H9 (cell line): Measurements from ENCODE around the gene CYP2U1. TPM values are rescaled to one million over a fixed set of nuclear protein-coding genes. Genes with fewer than 3 reads are reported as not detected.
A peak's percentile ranks its signal among the peaks of the same experiment; 100 is the strongest.

Source experiments
- DNase-seq: peaks from one replicate; pipeline ENCODE4 v3.0.0-alpha.2; 2017
- H2AFZ ChIP-seq: one replicate; pipeline ENCODE4 v1.6.1; 2013; ENCODE audit warnings: mild to moderate bottlenecking, low read length, control low read depth, moderate library complexity
- H2AK5ac ChIP-seq: 2 replicates; pipeline ENCODE4 v1.6.1; 2013; ENCODE audit warnings: low read length, control low read depth, mixed read lengths; ENCODE audit not compliant: insufficient read length
- H2BK120ac ChIP-seq: one replicate; pipeline ENCODE4 v1.6.1; 2013; ENCODE audit warnings: low read depth, mild to moderate bottlenecking, low read length, control low read depth, inconsistent platforms; ENCODE audit not compliant: poor library complexity, severe bottlenecking
- H2BK12ac ChIP-seq: 2 replicates; pipeline ENCODE4 v1.6.1; 2013; ENCODE audit warnings: low read length, control low read depth, mixed read lengths, low read depth; ENCODE audit not compliant: insufficient read length
- H2BK15ac ChIP-seq: 2 replicates; pipeline ENCODE4 v1.6.1; 2013; ENCODE audit warnings: low read depth, low read length, control low read depth
- H2BK20ac ChIP-seq: one replicate; pipeline ENCODE4 v1.6.1; 2013; ENCODE audit warnings: low read depth, mild to moderate bottlenecking, low read length, control low read depth, inconsistent platforms; ENCODE audit not compliant: poor library complexity, severe bottlenecking
- H2BK5ac ChIP-seq: 2 replicates; pipeline ENCODE4 v1.6.1; 2013; ENCODE audit warnings: low read length, control low read depth, mixed read lengths; ENCODE audit not compliant: insufficient read length
- H3K14ac ChIP-seq: 2 replicates; pipeline ENCODE4 v1.6.1; 2013; ENCODE audit warnings: low read length, control low read depth; ENCODE audit not compliant: insufficient read depth
- H3K18ac ChIP-seq: 2 replicates; pipeline ENCODE4 v1.6.1; 2013; ENCODE audit warnings: low read depth, mild to moderate bottlenecking, mixed read lengths, low read length, control low read depth; ENCODE audit not compliant: insufficient read length
- H3K23ac ChIP-seq: 2 replicates; pipeline ENCODE4 v1.6.1; 2013; ENCODE audit warnings: low read length, control low read depth, mixed read lengths, low read depth; ENCODE audit not compliant: insufficient read length
- H3K23me2 ChIP-seq: 2 replicates; pipeline ENCODE4 v1.6.1; 2013; ENCODE audit warnings: low read depth, mild to moderate bottlenecking, mixed read lengths, low read length, control low read depth; ENCODE audit not compliant: insufficient read length, poor library complexity, severe bottlenecking
- H3K27ac ChIP-seq: 2 replicates; pipeline ENCODE4 v1.5.1; 2013; ENCODE audit warnings: low read length, control low read depth, mixed read lengths, low read depth; ENCODE audit not compliant: insufficient read length
- H3K27me3 ChIP-seq: 2 replicates; pipeline ENCODE4 v1.6.1; 2013; ENCODE audit warnings: low read length, control low read depth, inconsistent platforms; ENCODE audit not compliant: insufficient read depth
- H3K4ac ChIP-seq: 2 replicates; pipeline ENCODE4 v1.6.1; 2013; ENCODE audit warnings: low read depth, mild to moderate bottlenecking, control low read depth, inconsistent platforms, low read length, moderate library complexity
- H3K4me1 ChIP-seq: 2 replicates; pipeline ENCODE4 v1.6.1; 2013; ENCODE audit warnings: low read length, control low read depth, inconsistent platforms; ENCODE audit not compliant: insufficient read depth
- H3K4me2 ChIP-seq: 2 replicates; pipeline ENCODE4 v1.6.1; 2013; ENCODE audit warnings: low read length, control low read depth, mixed read lengths; ENCODE audit not compliant: insufficient read length, insufficient read depth
- H3K56ac ChIP-seq: 2 replicates; pipeline ENCODE4 v1.6.1; 2013; ENCODE audit warnings: low read depth, mild to moderate bottlenecking, mixed read lengths, low read length, control low read depth; ENCODE audit not compliant: insufficient read length
- H3K79me1 ChIP-seq: 2 replicates; pipeline ENCODE4 v1.6.1; 2013; ENCODE audit warnings: low read depth, mild to moderate bottlenecking, moderate library complexity, low read length, control low read depth, inconsistent platforms; ENCODE audit not compliant: insufficient read depth, poor library complexity, severe bottlenecking
- H3K79me2 ChIP-seq: 2 replicates; pipeline ENCODE4 v1.6.1; 2013; ENCODE audit warnings: low read length, control low read depth, inconsistent platforms; ENCODE audit not compliant: insufficient read depth
- H3K9ac ChIP-seq: 2 replicates; pipeline ENCODE4 v1.6.1; 2013; ENCODE audit warnings: low read length, control low read depth, mixed read lengths; ENCODE audit not compliant: insufficient read length; ENCODE audit errors: extremely low read depth
- H3K9me3 ChIP-seq: one replicate; pipeline ENCODE4 v1.6.1; 2013; ENCODE audit warnings: low read depth, low read length, inconsistent platforms; ENCODE audit not compliant: control insufficient read depth
- H3T11ph ChIP-seq: one replicate; pipeline ENCODE4 v1.6.1; 2013; ENCODE audit warnings: mild to moderate bottlenecking, low read length, control low read depth, inconsistent platforms
- H4K20me1 ChIP-seq: one replicate; pipeline ENCODE4 v1.6.1; 2013; ENCODE audit not compliant: control insufficient read depth, insufficient read length, insufficient read depth
- H4K5ac ChIP-seq: 2 replicates; pipeline ENCODE4 v1.6.1; 2013; ENCODE audit warnings: low read depth, mild to moderate bottlenecking, mixed read lengths, low read length, control low read depth; ENCODE audit not compliant: insufficient read length
- H4K8ac ChIP-seq: replicated peaks from 2 replicates; pipeline ENCODE4 v1.6.1; 2013; ENCODE audit warnings: low read length, control low read depth, mixed read lengths, low read depth; ENCODE audit not compliant: insufficient read length
- H4K91ac ChIP-seq: 2 replicates; pipeline ENCODE4 v1.6.1; 2013; ENCODE audit warnings: low read depth, mild to moderate bottlenecking, moderate library complexity, mixed read lengths, low read length, control low read depth; ENCODE audit not compliant: insufficient read length
- H3K27ac Mint-ChIP-seq, 3 experiments: 2 replicates in 2 of 3; 3 replicates in 1 of 3; pipeline ENCODE4 v1.8.0; 2020 to 2021; ENCODE audit warnings: mixed read lengths in 3 of 3, mild to moderate bottlenecking in 1 of 3, moderate library complexity in 1 of 3
- H3K27me3 Mint-ChIP-seq: 2 replicates; pipeline ENCODE4 v1.8.0; 2021; ENCODE audit warnings: low read depth, mild to moderate bottlenecking, moderate library complexity, mixed read lengths
- H3K36me3 Mint-ChIP-seq, 3 experiments: 2 replicates in 2 of 3; 3 replicates in 1 of 3; pipeline ENCODE4 v1.8.0; 2020 to 2021; ENCODE audit warnings: low read depth in 3 of 3, mixed read lengths in 3 of 3; ENCODE audit not compliant: insufficient read depth in 1 of 3
- H3K4me1 Mint-ChIP-seq, 2 experiments: 2 replicates each; pipeline ENCODE4 v1.8.0; 2020; ENCODE audit warnings: mixed read lengths in 2 of 2
- H3K4me3 Mint-ChIP-seq, 2 experiments: 2 replicates in 1 of 2; 3 replicates in 1 of 2; pipeline ENCODE4 v1.8.0; 2020 to 2021; ENCODE audit warnings: mild to moderate bottlenecking in 2 of 2, mixed read lengths in 2 of 2, moderate library complexity in 1 of 2
- H3K9me3 Mint-ChIP-seq, 2 experiments: 2 replicates in 1 of 2; 3 replicates in 1 of 2; pipeline ENCODE4 v1.8.0; 2020; ENCODE audit warnings: mild to moderate bottlenecking in 2 of 2, mixed read lengths in 2 of 2, moderate library complexity in 1 of 2
- CTCF ChIP-seq: fragments of 200-600 bp; sonication (generic); conservative IDR thresholded peaks from 3 replicates; pipeline ENCODE4 v1.8.0; 2021; ENCODE audit warnings: antibody characterized with exemption, mild to moderate bottlenecking
- WGBS: extraction: QIAGEN DNeasy Blood & Tissue Kit; methylation state at CpG from one replicate; pipeline ENCODE4 v1.1.7; 2013; ENCODE audit warnings: missing lambda C conversion rate, low lambda C conversion rate, mixed read lengths; ENCODE audit not compliant: insufficient read length; ENCODE audit errors: extremely low coverage; 5-methylcytosine and 5-hydroxymethylcytosine counted together
- total RNA-seq: library from RNA; stranded (reverse); gene quantifications from 2 replicates; pipeline ENCODE4 v1.2.1, GENCODE V29; 2021

CYP2U1 gene
- total RNA-seq, 1 experiment from 2014 or later, result 9.6 TPM

DNA sequence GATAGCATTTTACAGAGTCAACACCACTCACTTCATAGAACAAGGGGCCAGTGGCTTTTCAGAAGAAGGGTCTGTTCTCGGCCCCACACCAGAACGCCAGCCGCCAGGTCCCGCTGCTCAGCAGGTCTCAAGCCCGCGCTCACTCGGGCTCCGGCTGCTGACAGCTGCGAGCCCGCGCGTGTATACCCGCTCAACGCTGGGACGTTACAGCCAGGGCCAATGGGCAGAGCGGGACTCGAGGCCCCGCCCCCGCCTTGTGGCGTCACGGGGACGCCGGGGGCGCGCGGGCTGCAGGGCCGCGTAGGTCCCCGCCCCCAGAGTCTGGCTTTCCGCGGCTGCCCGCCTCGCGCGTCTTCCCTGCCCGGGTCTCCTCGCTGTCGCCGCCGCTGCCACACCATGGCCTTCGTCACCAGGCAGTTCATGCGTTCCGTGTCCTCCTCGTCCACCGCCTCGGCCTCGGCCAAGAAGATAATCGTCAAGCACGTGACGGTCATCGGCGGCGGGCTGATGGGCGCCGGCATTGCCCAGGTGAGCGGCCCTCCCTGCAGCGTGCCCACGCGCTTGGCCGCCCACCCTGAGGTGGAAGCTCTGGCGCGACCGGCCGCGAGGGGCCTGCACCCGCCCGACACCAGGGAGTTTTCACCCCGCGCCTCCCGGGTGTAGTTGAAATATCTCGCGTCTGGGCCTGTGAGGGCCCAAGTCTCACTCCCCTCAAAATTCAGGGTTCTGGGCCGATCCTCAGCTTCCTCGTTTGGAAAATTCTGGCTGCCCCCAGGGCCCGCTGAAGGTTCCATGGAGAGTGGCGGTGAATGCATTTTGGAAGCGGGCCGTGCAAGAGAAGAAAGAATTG, 58.4 kb downstream of the CYP2U1 start, which contains the start of gene HADH:
HADH (plus strand) TSS at position 353 of the 850 bp plus-strand sequence; CDS start at position 397, 44 bp downstream.
- no peak within 1 kb of the TSS for H2AK5ac ChIP-seq
- peak within 1 kb of the TSS; percentile 95 for H3K14ac ChIP-seq
- Mint-ChIP-seq H3K4me3 (peak within 1 kb of the TSS; percentile 87 to 94), H3K4me1 (peaks cover 30 to 33% of the 10 kb centered on the region in 2 experiments), H3K9me3 (no peaks in the 10 kb centered on the region), H3K27me3 (peaks cover 3% of the 10 kb centered on the region; the same call in 1 of the 2 replicates), H3K27ac (peak within 1 kb of the TSS; percentile 55 to 95 (median 91); a peak in 4 of 7 replicates), H3K36me3 (no peaks in the 10 kb centered on the region)
- TF ChIP-seq CTCF, result no peak
- no peak within 1 kb of the TSS for H2BK20ac ChIP-seq
- H2BK15ac ChIP-seq, result no peak within 1 kb of the TSS
- H4K91ac ChIP-seq, result peak within 1 kb of the TSS; percentile 46
- H3K23ac ChIP-seq, result no peak within 1 kb of the TSS
- no peak within 1 kb of the TSS for H3T11ph ChIP-seq
- no peaks in the 10 kb centered on the region for H3K79me1 ChIP-seq
- peak within 1 kb of the TSS; percentile 81 for H3K9ac ChIP-seq
- no peak within 1 kb of the TSS for H3K4ac ChIP-seq
- no peak within 1 kb of the TSS for H2BK12ac ChIP-seq
- H3K4me2 ChIP-seq, result peak within 1 kb of the TSS; percentile 96
- no peaks in the 10 kb centered on the region for H3K27me3 ChIP-seq
- WGBS, result no CpG with 5 or more reads among the region's 78 CpGs
- H3K79me2 ChIP-seq, result peaks cover 7% of the 10 kb centered on the region; the same call in 1 of the 2 replicates
- peak; percentile 91 for DNase-seq
- peaks cover 10% of the 10 kb centered on the region for H3K23me2 ChIP-seq
- peak within 1 kb of the TSS; percentile 50 for H2AFZ ChIP-seq
- no peak within 1 kb of the TSS for H2BK5ac ChIP-seq
- no peaks in the 10 kb centered on the region for H4K20me1 ChIP-seq
- peak within 1 kb of the TSS; percentile 94 for H3K18ac ChIP-seq
- H3K4me1 ChIP-seq, result no peaks in the 10 kb centered on the region
- H3K27ac ChIP-seq, result no peak within 1 kb of the TSS
- H3K56ac ChIP-seq, result no peak within 1 kb of the TSS
- no peak within 1 kb of the TSS for H4K8ac ChIP-seq
- H3K9me3 ChIP-seq, result no peaks in the 10 kb centered on the region
- H4K5ac ChIP-seq, result no peak within 1 kb of the TSS
- no peak within 1 kb of the TSS for H2BK120ac ChIP-seq
